CD4-positive, alpha-beta T cell treated with Interleukin-15 for 4 hours (primary cell): Measurements from ENCODE around the gene CDT1.

Experiments used
- DNase-seq: peaks from one replicate; pipeline ENCODE4 v3.0.0-alpha.2; 2020; ENCODE audit warnings: low spot score

Gene CDT1

GRCh38 chr16:88804552-88805339, 1.2 kb downstream of the CDT1 start:
- DNase-seq = no peak

GRCh38 chr16:88805340-88805715, 1.7 kb downstream of the CDT1 start:
- no peak for DNase-seq

- DNase-seq = no peak
Measured at GRCh38 chr16:88805887-88806393, 2.4 kb downstream of the CDT1 start.

- no peak for DNase-seq
Measured at GRCh38 chr16:88806491-88807111, 3.0 kb downstream of the CDT1 start.

- no peak for DNase-seq
Measured at GRCh38 chr16:88807142-88807625, 3.6 kb downstream of the CDT1 start.

- no peak for DNase-seq
Measured at GRCh38 chr16:88807626-88808453, 4.3 kb downstream of the CDT1 start.

GRCh38 chr16:88809068-88809675, 5.6 kb downstream of the CDT1 start:
- no peak for DNase-seq

GRCh38 chr16:88809676-88810165, 6.1 kb downstream of the CDT1 start:
- DNase-seq = no peak

GRCh38 chr16:88810166-88810911, 6.8 kb downstream of the CDT1 start:
- no peak for DNase-seq

- DNase-seq = peak; percentile 62
Measured at GRCh38 chr16:88810912-88811768, 7.6 kb downstream of the CDT1 start.

- peak; percentile 96 for DNase-seq
Measured at GRCh38 chr16:88811769-88812512, 8.4 kb downstream of the CDT1 start, which contains the start of gene APRT. APRT (minus strand) TSS chr16:88811928; CDS start chr16:88811899, 29 bp downstream.

GRCh38 chr16:88812513-88813268, 9.1 kb downstream of the CDT1 start:
- DNase-seq = peak; percentile 17

- DNase-seq = no peak
Measured at GRCh38 chr16:88813269-88814143, 9.9 kb downstream of the CDT1 start.

- no peak for DNase-seq
Measured at GRCh38 chr16:88814144-88814502, 10.5 kb downstream of the CDT1 start.

GRCh38 chr16:88815227-88815626, 11.6 kb downstream of the CDT1 start:
- DNase-seq = no peak

GRCh38 chr16:88815901-88816589, 12.5 kb downstream of the CDT1 start:
- peak; percentile 49 for DNase-seq
